HEK293T (cell line): ENCODE data around the gene RASA1.
"Not testable (repeated sequence)": the region's sequence is repeated elsewhere in the genome, so short reads cannot be mapped to it uniquely, and the experiment has no call there.

Experiments used
- CTCF ChIA-PET: fragments of 350-600 bp; formaldehyde crosslinking; extraction: SDS; loops from one replicate; lab custom pipeline; 2021; ENCODE audit warnings: antibody characterized with exemption, inconsistent platforms; lab: Yijun Ruan, JAX
- POLR2A ChIA-PET: fragments of 350-600 bp; formaldehyde crosslinking; extraction: SDS; loops from one replicate; lab custom pipeline; 2020; ENCODE audit warnings: antibody characterized with exemption, inconsistent platforms; lab: Yijun Ruan, JAX
- DNase-seq: peaks from one replicate; pipeline ENCODE4 v3.0.0; 2012; ENCODE audit warnings: mixed read lengths; ENCODE audit errors: extremely low spot score
- ARNT ChIP-seq: fragments of 450-650 bp; IDR thresholded peaks from 2 replicates; pipeline ENCODE4 v1.6.1; 2017; ENCODE audit warnings: mild to moderate bottlenecking
- BHLHE40 ChIP-seq: fragments of 450-650 bp; IDR thresholded peaks from 2 replicates; pipeline ENCODE4 v1.6.1; 2016; ENCODE audit warnings: mild to moderate bottlenecking, moderate library complexity, borderline replicate concordance
- CTBP1 ChIP-seq: fragments of 450-650 bp; IDR thresholded peaks from 2 replicates; pipeline ENCODE4 v1.6.1; 2016; ENCODE audit warnings: borderline replicate concordance
- ELF4 ChIP-seq: fragments of 450-650 bp; IDR thresholded peaks from 2 replicates; pipeline ENCODE4 v1.6.1; 2017; ENCODE audit warnings: antibody characterized with exemption
- FOXA1 ChIP-seq: fragments of 450-650 bp; IDR thresholded peaks from 2 replicates; pipeline ENCODE4 v1.6.1; 2016; ENCODE audit warnings: mild to moderate bottlenecking
- FOXK2 ChIP-seq: fragments of 450-650 bp; IDR thresholded peaks from 2 replicates; pipeline ENCODE4 v1.6.1; 2016; ENCODE audit warnings: mild to moderate bottlenecking
- FOXM1 ChIP-seq: fragments of 450-650 bp; IDR thresholded peaks from 2 replicates; pipeline ENCODE4 v1.6.1; 2017; ENCODE audit warnings: mild to moderate bottlenecking, borderline replicate concordance
- HDGF ChIP-seq: fragments of 450-650 bp; IDR thresholded peaks from 2 replicates; pipeline ENCODE4 v1.6.1; 2017; ENCODE audit warnings: antibody characterized with exemption, borderline replicate concordance
- L3MBTL2 ChIP-seq: fragments of 450-650 bp; conservative IDR thresholded peaks from 2 replicates; pipeline ENCODE4 v1.6.1; 2016; ENCODE audit warnings: mild to moderate bottlenecking
- LEF1 ChIP-seq: fragments of 450-650 bp; IDR thresholded peaks from 2 replicates; pipeline ENCODE4 v1.6.1; 2017; ENCODE audit warnings: mild to moderate bottlenecking, borderline replicate concordance
- NFRKB ChIP-seq: fragments of 450-650 bp; IDR thresholded peaks from 2 replicates; pipeline ENCODE4 v1.6.1; 2016; ENCODE audit warnings: mild to moderate bottlenecking, moderate library complexity
- SP1 ChIP-seq: fragments of 450-650 bp; IDR thresholded peaks from 2 replicates; pipeline ENCODE4 v1.6.1; 2017
- SUZ12 ChIP-seq: fragments of 450-650 bp; IDR thresholded peaks from 2 replicates; pipeline ENCODE4 v1.6.1; 2016; ENCODE audit warnings: mild to moderate bottlenecking
- TARDBP ChIP-seq: fragments of 450-650 bp; IDR thresholded peaks from 2 replicates; pipeline ENCODE4 v1.6.1; 2016
- ZNF384 ChIP-seq: fragments of 450-650 bp; IDR thresholded peaks from 2 replicates; pipeline ENCODE4 v1.6.1; 2016
- TF ChIP-seq, protein P1 (sequence below): fragments of 450-650 bp; IDR thresholded peaks from 2 replicates; pipeline ENCODE4 v1.6.1; 2016

RASA1 gene

GRCh38 chr5:87298692-87299362, 31.1 kb downstream of the RASA1 start:
- POLR2A ChIA-PET, result no interaction called here
- CTCF ChIA-PET, result no interaction called here

GRCh38 chr5:87300176-87300575, 32.5 kb downstream of the RASA1 start:
- TF ChIP-seq HDGF (no peak), L3MBTL2 (no peak), SUZ12 (no peak), SP1 (no peak)
- TF ChIP-seq, protein P1, sequence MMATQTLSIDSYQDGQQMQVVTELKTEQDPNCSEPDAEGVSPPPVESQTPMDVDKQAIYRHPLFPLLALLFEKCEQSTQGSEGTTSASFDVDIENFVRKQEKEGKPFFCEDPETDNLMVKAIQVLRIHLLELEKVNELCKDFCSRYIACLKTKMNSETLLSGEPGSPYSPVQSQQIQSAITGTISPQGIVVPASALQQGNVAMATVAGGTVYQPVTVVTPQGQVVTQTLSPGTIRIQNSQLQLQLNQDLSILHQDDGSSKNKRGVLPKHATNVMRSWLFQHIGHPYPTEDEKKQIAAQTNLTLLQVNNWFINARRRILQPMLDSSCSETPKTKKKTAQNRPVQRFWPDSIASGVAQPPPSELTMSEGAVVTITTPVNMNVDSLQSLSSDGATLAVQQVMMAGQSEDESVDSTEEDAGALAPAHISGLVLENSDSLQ, result no peak
- DNase-seq, result no peak
- ChIA-PET POLR2A (interaction anchor here (0.8 kb wide), 1 partner anchor 32 kb away, joined by 4 read pairs; the partner anchor contains the start of gene RASA1), CTCF (no interaction called here)

More at GRCh38 chr5:87298692-87299362, 31.1 kb downstream of the RASA1 start:
- DNase-seq, result no peak
- TF ChIP-seq, protein P1, result no peak
- TF ChIP-seq ARNT (no peak), SUZ12 (no peak), FOXK2 (no peak), L3MBTL2 (no peak), FOXM1 (no peak), FOXA1 (no peak), TARDBP (no peak), ELF4 (no peak), SP1 (no peak), ZNF384 (no peak), LEF1 (no peak), HDGF (no peak), CTBP1 (no peak), BHLHE40 (no peak), NFRKB (no peak)

DNA sequence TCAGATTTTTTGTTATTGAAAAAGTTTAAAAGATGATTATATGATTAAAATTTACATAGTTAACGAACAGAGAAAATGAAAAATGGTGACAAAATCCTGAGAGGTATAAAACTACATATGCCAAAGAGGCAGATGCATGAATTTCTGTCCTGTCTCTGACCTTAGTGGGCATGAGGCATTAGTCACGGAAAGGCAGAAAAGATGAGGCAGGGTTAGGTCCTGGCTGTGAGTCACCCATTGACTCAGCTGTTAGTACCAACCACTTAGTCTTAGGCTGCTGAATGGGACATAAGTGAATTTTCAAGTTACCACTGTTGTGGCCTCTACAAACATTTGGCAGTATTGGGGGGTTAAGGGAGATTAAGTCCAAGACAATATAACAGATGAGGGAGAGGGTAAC, 33.1 kb downstream of the RASA1 start:
- TF ChIP-seq BHLHE40, result no peak
- no peak for TF ChIP-seq LEF1
- TF ChIP-seq FOXK2, result no peak
- ChIA-PET POLR2A (interaction anchor here (0.8 kb wide), 1 partner anchor 33 kb away, joined by 4 read pairs; the partner anchor contains the start of gene RASA1), CTCF (no interaction called here)
- peak; percentile 9 for DNase-seq

DNA sequence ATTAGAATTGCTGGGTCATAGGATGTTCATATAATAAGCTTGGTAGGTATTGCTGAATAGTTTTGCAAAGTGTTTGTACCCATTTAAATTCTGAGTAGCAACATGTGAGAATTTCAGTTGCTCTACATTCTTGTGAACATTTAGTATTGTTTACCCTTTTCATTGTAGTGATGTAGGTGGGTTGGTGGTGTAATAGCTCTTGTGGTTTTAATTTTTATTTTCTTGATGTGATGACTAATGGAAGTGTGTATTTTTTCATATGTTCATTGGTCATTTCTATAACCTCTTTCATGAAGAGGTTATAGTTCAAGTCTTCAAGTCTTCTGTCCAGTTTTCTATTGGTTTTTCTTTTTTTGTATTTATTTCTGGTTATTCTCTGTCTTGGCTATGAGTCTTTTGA, 34.4 kb downstream of the RASA1 start:
- DNase-seq, result no peak
- POLR2A ChIA-PET, result no interaction called here
- CTCF ChIA-PET, result no interaction called here
- TF ChIP-seq LEF1 (no peak), HDGF (no peak), BHLHE40 (no peak), TARDBP (no peak), ZNF384 (no peak), L3MBTL2 (no peak), NFRKB (no peak)

DNA sequence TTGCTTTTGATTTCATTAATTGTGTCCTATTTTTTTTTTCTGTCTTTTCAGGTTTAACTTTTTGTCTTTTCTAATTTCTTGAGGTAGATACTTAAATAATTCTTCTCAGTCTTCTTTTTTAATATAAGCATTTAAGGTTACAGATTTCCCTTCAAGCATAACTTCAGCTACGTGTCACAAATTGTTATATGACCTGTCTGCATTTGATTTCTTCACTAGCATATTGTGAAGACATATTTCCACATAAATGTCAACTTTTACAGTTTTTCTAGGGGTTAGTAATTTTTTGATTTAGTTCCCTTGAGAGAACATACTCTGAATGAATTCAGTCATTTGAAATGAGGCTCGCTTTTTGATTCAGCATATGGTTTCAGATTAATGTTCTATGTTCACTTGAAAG, 35.6 kb downstream of the RASA1 start:
- no peak for DNase-seq
- ChIA-PET POLR2A (no interaction called here), CTCF (no interaction called here)
- no peak for TF ChIP-seq SUZ12
- TF ChIP-seq LEF1, result no peak
- TF ChIP-seq, protein P1, result no peak
- no peak for TF ChIP-seq SP1
- TF ChIP-seq ARNT, result no peak
- TF ChIP-seq FOXA1, result no peak
- no peak for TF ChIP-seq L3MBTL2
- TF ChIP-seq CTBP1, result no peak
- no peak for TF ChIP-seq TARDBP
- TF ChIP-seq NFRKB, result no peak

DNA sequence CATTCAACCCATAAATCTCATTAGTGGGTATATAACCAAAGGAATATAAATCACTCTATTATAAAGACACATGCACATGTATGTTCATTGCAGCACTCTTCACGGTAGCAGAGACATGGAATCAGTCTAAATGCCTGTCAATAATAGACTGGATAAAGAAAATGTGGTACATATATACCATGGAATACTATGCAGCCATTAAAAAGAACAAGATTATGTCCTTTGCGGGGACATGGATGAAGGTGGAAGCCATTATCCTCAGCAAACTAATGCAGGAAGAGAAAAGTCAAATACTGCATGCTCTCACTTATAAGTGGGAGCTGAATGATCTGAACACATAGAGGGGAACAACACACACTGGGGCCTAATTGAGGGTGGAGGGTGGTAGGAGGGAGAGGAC, 38.4 kb downstream of the RASA1 start:
- DNase-seq, POLR2A ChIA-PET, CTCF ChIA-PET: not testable (repeated sequence)

- ChIA-PET POLR2A (no interaction called here), CTCF (no interaction called here)
- no peak for DNase-seq
- TF ChIP-seq HDGF (no peak), SP1 (no peak), NFRKB (no peak), ARNT (no peak), FOXA1 (no peak), ZNF384 (no peak), ELF4 (no peak), TARDBP (no peak), BHLHE40 (no peak), SUZ12 (no peak), L3MBTL2 (no peak), CTBP1 (no peak), FOXM1 (no peak), FOXK2 (no peak), LEF1 (no peak)
- TF ChIP-seq, protein P1, result no peak
These were observed 40.2 kb downstream of the RASA1 start for GRCh38 chr5:87307796-87308423.
